MM.1S (cell line): ENCODE measurements around the gene RASSF3.

Source experiments
- DNase-seq: peaks from one replicate; pipeline ENCODE4 v3.0.0-alpha.2; 2015
- H2AFZ ChIP-seq: fragments of 300-600 bp; sonication (generic); 2 replicates; pipeline ENCODE4 v1.6.0; 2016; ENCODE audit warnings: antibody characterized with exemption, low read length
- H3F3A ChIP-seq: fragments of 300-600 bp; sonication (generic); 2 replicates; pipeline ENCODE4 v1.6.1; 2016; ENCODE audit warnings: mild to moderate bottlenecking, antibody characterized with exemption, low read length, moderate library complexity, mixed read lengths; ENCODE audit not compliant: insufficient read depth
- H3K27ac ChIP-seq: fragments of 300-600 bp; sonication (generic); 2 replicates; pipeline ENCODE4 v1.5.1; 2016; ENCODE audit warnings: mild to moderate bottlenecking, low read length
- H3K27me3 ChIP-seq: fragments of 300-600 bp; sonication (generic); replicated peaks from 2 replicates; pipeline ENCODE4 v1.6.0; 2016; ENCODE audit warnings: low read length; ENCODE audit not compliant: insufficient read depth
- H3K36me3 ChIP-seq: fragments of 300-600 bp; sonication (generic); replicated peaks from 2 replicates; pipeline ENCODE4 v1.6.1; 2016; ENCODE audit warnings: mild to moderate bottlenecking, low read length, mixed read lengths; ENCODE audit not compliant: insufficient read depth
- H3K4me1 ChIP-seq: fragments of 300-600 bp; sonication (generic); 2 replicates; pipeline ENCODE4 v1.6.1; 2016; ENCODE audit warnings: low read length, mixed read lengths
- H3K4me2 ChIP-seq: fragments of 300-600 bp; sonication (generic); 2 replicates; pipeline ENCODE4 v1.6.0; 2016; ENCODE audit warnings: low read depth, low read length
- H3K4me3 ChIP-seq: fragments of 300-600 bp; sonication (generic); 2 replicates; pipeline ENCODE4 v1.5.1; 2016; ENCODE audit warnings: low read length, mixed read lengths
- H3K79me2 ChIP-seq: fragments of 300-600 bp; sonication (generic); 2 replicates; pipeline ENCODE4 v1.6.1; 2016; ENCODE audit warnings: mixed run types, low read length, mixed read lengths
- H3K9ac ChIP-seq: fragments of 300-600 bp; sonication (generic); 2 replicates; pipeline ENCODE4 v1.6.1; 2016; ENCODE audit warnings: low read length, mixed read lengths
- H3K9me2 ChIP-seq: fragments of 300-600 bp; sonication (generic); replicated peaks from 2 replicates; pipeline ENCODE4 v1.6.1; 2016; ENCODE audit warnings: mild to moderate bottlenecking, low read length, mixed read lengths; ENCODE audit not compliant: insufficient read depth
- H3K9me3 ChIP-seq: fragments of 300-600 bp; sonication (generic); replicated peaks from 2 replicates; pipeline ENCODE4 v1.6.1; 2016; ENCODE audit warnings: mild to moderate bottlenecking, low read length, mixed read lengths; ENCODE audit not compliant: insufficient read depth
- H4K20me1 ChIP-seq: fragments of 300-600 bp; sonication (generic); 2 replicates; pipeline ENCODE4 v1.6.1; 2016; ENCODE audit warnings: mild to moderate bottlenecking, low read length, moderate library complexity, mixed read lengths; ENCODE audit not compliant: insufficient read depth
- CTCF ChIP-seq: fragments of 300-600 bp; sonication (generic); IDR thresholded peaks from 2 replicates; pipeline ENCODE4 v1.5.1; 2016; ENCODE audit warnings: antibody characterized with exemption, low read length, mixed read lengths
- EZH2 ChIP-seq: fragments of 300-600 bp; sonication (generic); optimal IDR thresholded peaks from 2 replicates; pipeline ENCODE3; 2017; ENCODE audit warnings: low read depth, mild to moderate bottlenecking, antibody characterized with exemption, low read length, mixed read lengths
- EZH2phosphoT487 ChIP-seq: fragments of 300-600 bp; sonication (generic); IDR thresholded peaks from 2 replicates; pipeline ENCODE4 v1.6.1; 2018; ENCODE audit warnings: antibody characterized with exemption, low read length

The RASSF3 gene

GRCh38 chr12:64566831-64567517, 43.3 kb upstream of the RASSF3 start:
- Histone ChIP-seq H3K36me3 (no peaks in the 10 kb centered on the region), H3K4me2 (no peak overlapping the region), H3K27ac (no peak overlapping the region), H3K4me1 (peaks cover 8% of the 10 kb centered on the region), H3K9me3 (no peaks in the 10 kb centered on the region), H3K9me2 (no peaks in the 10 kb centered on the region), H3K4me3 (no peak overlapping the region), H4K20me1 (no peaks in the 10 kb centered on the region), H3K9ac (no peak overlapping the region), H2AFZ (no peak overlapping the region), H3F3A (no peaks in the 10 kb centered on the region), H3K79me2 (no peaks in the 10 kb centered on the region), H3K27me3 (no peaks in the 10 kb centered on the region)
- DNase-seq: no peak
- TF ChIP-seq EZH2phosphoT487 (no peak), EZH2 (no peak), CTCF (no peak)

GRCh38 chr12:64567570-64567969, 42.7 kb upstream of the RASSF3 start:
- Histone ChIP-seq H3K27me3 (no peaks in the 10 kb centered on the region), H3K9ac (no peak overlapping the region), H3F3A (no peaks in the 10 kb centered on the region), H2AFZ (no peak overlapping the region), H4K20me1 (no peaks in the 10 kb centered on the region), H3K9me2 (no peaks in the 10 kb centered on the region), H3K4me2 (no peak overlapping the region), H3K79me2 (no peaks in the 10 kb centered on the region), H3K36me3 (no peaks in the 10 kb centered on the region), H3K4me1 (peaks cover 9% of the 10 kb centered on the region), H3K4me3 (no peak overlapping the region), H3K27ac (no peak overlapping the region), H3K9me3 (no peaks in the 10 kb centered on the region)
- TF ChIP-seq CTCF: no peak
- TF ChIP-seq EZH2phosphoT487: no peak
- no peak for TF ChIP-seq EZH2
- DNase-seq: no peak

- H3K4me2 ChIP-seq: no peak overlapping the region
- H3K36me3 ChIP-seq: no peaks in the 10 kb centered on the region
- DNase-seq: no peak
- no peaks in the 10 kb centered on the region for H3K9me2 ChIP-seq
- TF ChIP-seq EZH2 (no peak), EZH2phosphoT487 (no peak), CTCF (no peak)
- H3K9me3 ChIP-seq: no peaks in the 10 kb centered on the region
- H3K27me3 ChIP-seq: no peaks in the 10 kb centered on the region
- no peak overlapping the region for H3K4me3 ChIP-seq
- no peaks in the 10 kb centered on the region for H3K79me2 ChIP-seq
- H2AFZ ChIP-seq: no peak overlapping the region
- no peak overlapping the region for H3K9ac ChIP-seq
- peaks cover 9% of the 10 kb centered on the region for H3K4me1 ChIP-seq
- H3K27ac ChIP-seq: no peak overlapping the region
- no peaks in the 10 kb centered on the region for H4K20me1 ChIP-seq
- H3F3A ChIP-seq: no peaks in the 10 kb centered on the region
These were observed 42.0 kb upstream of the RASSF3 start for GRCh38 chr12:64568298-64568697.
